ENCODE measurements around the gene IL4R.
"Not testable (repeated sequence)": the region's sequence is repeated elsewhere in the genome, so short reads cannot be mapped to it uniquely, and the experiment has no call there.

IL4R gene

GRCh38 chr16:27386674-27387073 lies 72.9 kb downstream of the IL4R start:
- TF ChIP-seq CTCF (IDR thresholded peaks at IDR 0.05; ENCODE audit: unreplicated experiment in 3 of 3), result no peak
- Mint-ChIP-seq H3K4me3 (no peak overlapping the region), H3K4me1 (no peaks in the 10 kb centered on the region), H3K27me3 (ENCODE audit: low read depth) (peaks cover 3% of the 10 kb centered on the region), H3K36me3 (ENCODE audit: low read depth) (no peaks in the 10 kb centered on the region), H3K27ac (no peak overlapping the region), H3K9me3 (peaks cover 20% of the 10 kb centered on the region)

- H3K36me3 Mint-ChIP-seq (ENCODE audit: low read depth), result no peaks in the 10 kb centered on the region
- H3K4me1 Mint-ChIP-seq, result no peaks in the 10 kb centered on the region
- TF ChIP-seq CTCF (IDR thresholded peaks at IDR 0.05; ENCODE audit: unreplicated experiment in 3 of 3), result no peak
- H3K4me3 Mint-ChIP-seq, result no peak overlapping the region
- peaks cover 30% of the 10 kb centered on the region for H3K9me3 Mint-ChIP-seq
- no peak overlapping the region for H3K27ac Mint-ChIP-seq
- peaks cover 3% of the 10 kb centered on the region for H3K27me3 Mint-ChIP-seq (ENCODE audit: low read depth)
These were observed 74.0 kb downstream of the IL4R start for GRCh38 chr16:27387724-27388123.

- Mint-ChIP-seq H3K4me1 (no peaks in the 10 kb centered on the region), H3K4me3 (no peak overlapping the region), H3K9me3 (peaks cover 35% of the 10 kb centered on the region), H3K36me3 (ENCODE audit: low read depth) (no peaks in the 10 kb centered on the region), H3K27me3 (ENCODE audit: low read depth) (peaks cover 3% of the 10 kb centered on the region), H3K27ac (no peak overlapping the region)
- TF ChIP-seq CTCF (IDR thresholded peaks at IDR 0.05; ENCODE audit: unreplicated experiment in 3 of 3), result no peak
These were observed 75.6 kb downstream of the IL4R start for GRCh38 chr16:27389272-27389961.

- Mint-ChIP-seq H3K36me3 (ENCODE audit: low read depth) (no peaks in the 10 kb centered on the region), H3K4me1 (no peaks in the 10 kb centered on the region), H3K27me3 (ENCODE audit: low read depth) (peaks cover 3% of the 10 kb centered on the region), H3K9me3 (peaks cover 36% of the 10 kb centered on the region), H3K4me3 (no peak overlapping the region), H3K27ac (no peak overlapping the region)
- no peak for TF ChIP-seq CTCF (IDR thresholded peaks at IDR 0.05; ENCODE audit: unreplicated experiment in 3 of 3)
These were observed 76.4 kb downstream of the IL4R start for GRCh38 chr16:27390151-27390550.

- Mint-ChIP-seq H3K4me3 (no peak overlapping the region), H3K27ac (no peak overlapping the region), H3K9me3 (peaks cover 39% of the 10 kb centered on the region), H3K36me3 (ENCODE audit: low read depth) (no peaks in the 10 kb centered on the region), H3K4me1 (no peaks in the 10 kb centered on the region), H3K27me3 (ENCODE audit: low read depth) (peaks cover 3% of the 10 kb centered on the region)
- TF ChIP-seq CTCF (IDR thresholded peaks at IDR 0.05; ENCODE audit: unreplicated experiment in 3 of 3), result no peak
These were observed 78.9 kb downstream of the IL4R start for GRCh38 chr16:27392671-27393070.

GRCh38 chr16:27394516-27394915 lies 80.7 kb downstream of the IL4R start:
- peaks cover 35% of the 10 kb centered on the region for H3K9me3 Mint-ChIP-seq
- H3K27ac Mint-ChIP-seq, result no peak overlapping the region
- H3K4me3 Mint-ChIP-seq, result no peak overlapping the region
- H3K4me1 Mint-ChIP-seq, result no peaks in the 10 kb centered on the region
- peaks cover 3% of the 10 kb centered on the region for H3K27me3 Mint-ChIP-seq (ENCODE audit: low read depth)
- TF ChIP-seq CTCF (IDR thresholded peaks at IDR 0.05; ENCODE audit: unreplicated experiment in 3 of 3), result no peak
- no peaks in the 10 kb centered on the region for H3K36me3 Mint-ChIP-seq (ENCODE audit: low read depth)

GRCh38 chr16:27398341-27398893 lies 84.6 kb downstream of the IL4R start:
- H3K9me3 Mint-ChIP-seq, result peaks cover 20% of the 10 kb centered on the region
- not testable (repeated sequence) for H3K27me3 Mint-ChIP-seq (ENCODE audit: low read depth); H3K4me3 Mint-ChIP-seq; H3K27ac Mint-ChIP-seq; H3K36me3 Mint-ChIP-seq (ENCODE audit: low read depth)
- H3K4me1 Mint-ChIP-seq, result peaks cover 30% of the 10 kb centered on the region

Measured in nephron (organoid).